K562 (cell line): ENCODE measurements around the gene SLC12A6. TPM values are rescaled to one million over a fixed set of nuclear protein-coding genes. Genes with fewer than 3 reads are reported as not detected.
A peak's percentile ranks its signal among the peaks of the same experiment; 100 is the strongest.

Experiments
- ATF7 ChIP-seq: fragments of 450-650 bp; IDR thresholded peaks from 2 replicates; pipeline ENCODE4 v1.7.1; 2014; ENCODE audit warnings: mild to moderate bottlenecking, moderate library complexity
- BACH1 ChIP-seq: fragments of 200-800 bp; sonication (Bioruptor generic); IDR thresholded peaks from 2 replicates; pipeline ENCODE4 v1.6.1; 2016; ENCODE audit warnings: missing genetic modification characterization, missing compliant biosample characterization
- CBX3 ChIP-seq, 2 experiments: IDR thresholded peaks; 1 replicate in 1 of 2; 2 replicates in 1 of 2; pipeline ENCODE4 v1.6.1; 2012; ENCODE audit warnings: inconsistent platforms in 2 of 2, low read length in 2 of 2, borderline replicate concordance in 1 of 2, control low read depth in 1 of 2
- CEBPZ ChIP-seq: fragments of 150-350 bp; IDR thresholded peaks from 2 replicates; pipeline ENCODE4 v1.6.1; 2014; ENCODE audit warnings: low read depth, mild to moderate bottlenecking, low read length, borderline replicate concordance
- CTCF ChIP-seq, 3 experiments: IDR thresholded peaks in 2 of 3; conservative IDR thresholded peaks in 1 of 3; 2 replicates each; pipeline ENCODE4 v1.5.1; 2011 to 2012; ENCODE audit warnings: low read length in 3 of 3, mild to moderate bottlenecking in 3 of 3, control low read depth in 2 of 3, improper control_type of control experiment in 1 of 3, inconsistent platforms in 1 of 3, low read depth in 1 of 3, mixed read lengths in 1 of 3, moderate library complexity in 1 of 3; ENCODE audit not compliant: insufficient read depth in 2 of 3
- HMGXB4 ChIP-seq: sonication (generic); formaldehyde crosslinking; IDR thresholded peaks from 2 replicates; pipeline ENCODE4 v1.8.1; 2023; ENCODE audit warnings: mild to moderate bottlenecking, missing genetic modification reagents
- HNRNPUL1 ChIP-seq: fragments of 200-400 bp; formaldehyde crosslinking; IDR thresholded peaks from 2 replicates; pipeline ENCODE4 v1.6.1; 2017; ENCODE audit warnings: low read length
- KLF10 ChIP-seq: fragments of 250-450 bp; sonication (Bioruptor Pico); IDR thresholded peaks from 2 replicates; pipeline ENCODE4 v1.6.1; 2021; ENCODE audit warnings: matching md5 sums
- NEUROD1 ChIP-seq: fragments of 150-350 bp; IDR thresholded peaks from 2 replicates; pipeline ENCODE4 v1.6.1; 2014; ENCODE audit warnings: borderline replicate concordance, low read length, low read depth; ENCODE audit not compliant: partially characterized antibody
- NFIC ChIP-seq: fragments of 450-650 bp; IDR thresholded peaks from 2 replicates; pipeline ENCODE4 v1.6.1; 2017; ENCODE audit warnings: mild to moderate bottlenecking, inconsistent platforms
- PHF8 ChIP-seq: fragments of 200-600 bp; sonication (generic); IDR thresholded peaks from 2 replicates; pipeline ENCODE4 v1.6.1; 2012; ENCODE audit warnings: mixed run types, mild to moderate bottlenecking, inconsistent platforms, low read length, moderate library complexity, borderline replicate concordance
- POLR2AphosphoS5 ChIP-seq: IDR thresholded peaks from 2 replicates; pipeline ENCODE4 v1.6.1; 2011; ENCODE audit warnings: mild to moderate bottlenecking, low read depth, low read length, moderate library complexity; ENCODE audit not compliant: control insufficient read depth, insufficient read depth
- RFX1 ChIP-seq: fragments of 450-650 bp; IDR thresholded peaks from 2 replicates; pipeline ENCODE4 v1.6.1; 2016; ENCODE audit warnings: mild to moderate bottlenecking, moderate library complexity
- SMARCE1 ChIP-seq: fragments of 450-650 bp; IDR thresholded peaks from 2 replicates; pipeline ENCODE4 v1.7.1; 2016; ENCODE audit warnings: mild to moderate bottlenecking
- SNAPC5 ChIP-seq: fragments of 250-450 bp; sonication (Bioruptor Pico); IDR thresholded peaks from 2 replicates; pipeline ENCODE4 v1.8.0; 2021; ENCODE audit warnings: moderate library complexity, mild to moderate bottlenecking, inconsistent platforms
- TCF3 ChIP-seq: sonication (generic); formaldehyde crosslinking; IDR thresholded peaks from 2 replicates; pipeline ENCODE4 v1.4.0; 2020; ENCODE audit warnings: mild to moderate bottlenecking, missing genetic modification reagents
- ZBTB33 ChIP-seq: sonication (generic); formaldehyde crosslinking; IDR thresholded peaks from 2 replicates; pipeline ENCODE4 v1.8.1; 2023; ENCODE audit warnings: mild to moderate bottlenecking, missing genetic modification reagents
- ZNF717 ChIP-seq: fragments of 250-450 bp; sonication (Bioruptor Pico); IDR thresholded peaks from 2 replicates; pipeline ENCODE4 v1.5.0; 2021
- ZSCAN29 ChIP-seq: fragments of 450-650 bp; IDR thresholded peaks from 2 replicates; pipeline ENCODE4 v1.6.1; 2017
- polyA plus RNA-seq, 8 experiments: library from polyadenylated mRNA; depleted of rRNA in 4 of 8; stranded (reverse) in 5 of 8; unstranded in 3 of 8; fragments of >200 nt; fragmentation: Nextera tagmentation in 2 of 8; fragmentation: Illumina TruSeq in 1 of 8; extraction: Ambion mirVana in 2 of 8; extraction: Trizol in 1 of 8; gene quantifications; 2 replicates each; pipeline versions ENCODE4 v1.2.1 to v1.2.3, GENCODE V29; 2011 to 2014; ENCODE audit warnings: inconsistent platforms in 1 of 8, missing spikeins in 1 of 8
- total RNA-seq, 7 experiments: library from RNA; depleted of rRNA in 6 of 7; stranded (reverse); fragments of >200 nt in 6 of 7; fragmentation: Illumina TruSeq in 2 of 7; extraction: Trizol in 2 of 7; gene quantifications; 2 replicates each; pipeline versions ENCODE4 v1.2.1 to v1.2.3, GENCODE V29; 2011 to 2021; ENCODE audit warnings: low replicate concordance in 1 of 7

The SLC12A6 gene
- total and polyA plus RNA-seq, 9 of the 15 experiments (the other 6 are each of a cell fraction or from before 2014, with no cell fraction given), result 1.4 to 16.4 (median 6.7) TPM

- TF ChIP-seq CEBPZ (no peak), NEUROD1 (peak; percentile 30), HMGXB4 (CRISPR knock-in tag) (peak; percentile 43; the same call in 1 of the 2 replicates), TCF3 (CRISPR knock-in tag) (peak; percentile 14; the same call in 1 of the 2 replicates), HNRNPUL1 (no peak), PHF8 (peak; percentile 78; the same call in 1 of the 2 replicates), KLF10 (no peak), ZBTB33 (CRISPR knock-in tag) (no peak), ATF7 (peak; percentile 80; the same call in 1 of the 2 replicates), ZSCAN29 (no peak), CBX3 (IDR thresholded peaks at IDR 0.05; ENCODE audit: borderline replicate concordance in 1 of 2, low read length in 2 of 2) (no peak), POLR2AphosphoS5 (peak; percentile 56; the same call in 1 of the 2 replicates), RFX1 (no peak), BACH1 (tag) (no peak), ZNF717 (CRISPR knock-in tag) (no peak), SMARCE1 (no peak), CTCF (IDR thresholded peaks at IDR 0.05 in 2 of 3, conservative IDR thresholded peaks at IDR 0.05 in 1 of 3; ENCODE audit: insufficient read depth in 2 of 3, low read depth in 1 of 3, low read length in 3 of 3) (no peak), NFIC (peak; percentile 54; the same call in 1 of the 2 replicates), SNAPC5 (CRISPR knock-in tag) (no peak)
These were observed at the start of gene SLC12A6 (continued) for GRCh38 chr15:34337557-34338306.
